HG02610 (cell line): ENCODE data around the gene SREBF2.

Experiments
- ATAC-seq: cut with Tn5 transposase; IDR thresholded peaks from one replicate; pipeline ENCODE4 v1.9.1; 2021; ENCODE audit warnings: mild to moderate bottlenecking, moderate library complexity; ENCODE audit not compliant: unreplicated experiment

SREBF2 gene

GRCh38 chr22:41832553-41833368 is at the start of gene SREBF2:
TSS of gene SREBF2 (plus strand) at chr22:41833105. CDS start at chr22:41833271, 166 bp downstream.
- peak; percentile 88 for ATAC-seq

GRCh38 chr22:41787331-41787730 is 45.6 kb upstream of the SREBF2 start:
- ATAC-seq: no peak

- no peak for ATAC-seq
Observed at GRCh38 chr22:41793871-41794270, 39.0 kb upstream of the SREBF2 start.

- no peak for ATAC-seq
Observed at GRCh38 chr22:41798736-41799135, 34.2 kb upstream of the SREBF2 start.

- peak; percentile 10 for ATAC-seq
Observed at GRCh38 chr22:41799486-41800347, 33.2 kb upstream of the SREBF2 start.

- ATAC-seq: peak; percentile 93
Observed at GRCh38 chr22:41800348-41801146, 32.4 kb upstream of the SREBF2 start, which contains the start of gene CCDC134. TSS of gene CCDC134 (plus strand) at chr22:41800679. CDS start at chr22:41808891, 8,212 bp downstream.

- ATAC-seq: no peak
Observed at GRCh38 chr22:41801147-41801819, 31.6 kb upstream of the SREBF2 start.

GRCh38 chr22:41801886-41802285 is 31.0 kb upstream of the SREBF2 start:
- ATAC-seq: no peak

GRCh38 chr22:41805639-41806038 is 27.3 kb upstream of the SREBF2 start:
- ATAC-seq: no peak

GRCh38 chr22:41808400-41808799 is 24.5 kb upstream of the SREBF2 start:
- ATAC-seq: no peak

GRCh38 chr22:41810022-41810421 is 22.9 kb upstream of the SREBF2 start:
- ATAC-seq: no peak

- ATAC-seq: no peak
Observed at GRCh38 chr22:41812805-41813545, 19.9 kb upstream of the SREBF2 start.

- ATAC-seq: no peak
Observed at GRCh38 chr22:41813726-41814410, 19.0 kb upstream of the SREBF2 start.

- ATAC-seq: no peak
Observed at GRCh38 chr22:41815716-41816115, 17.2 kb upstream of the SREBF2 start.

GRCh38 chr22:41816241-41816640 is 16.7 kb upstream of the SREBF2 start:
- ATAC-seq: no peak

GRCh38 chr22:41816871-41817270 is 16.0 kb upstream of the SREBF2 start:
- ATAC-seq: no peak

- no peak for ATAC-seq
Observed at GRCh38 chr22:41818011-41818410, 14.9 kb upstream of the SREBF2 start.

GRCh38 chr22:41818596-41818995 is 14.3 kb upstream of the SREBF2 start:
- no peak for ATAC-seq

GRCh38 chr22:41819257-41819656 is 13.6 kb upstream of the SREBF2 start:
- ATAC-seq: no peak
